ENCODE results near the gene CDC42BPA. TPM values are rescaled to one million over a fixed set of nuclear protein-coding genes. Genes with fewer than 3 reads are reported as not detected.
A peak's percentile ranks its signal among the peaks of the same experiment; 100 is the strongest.

CDC42BPA gene
- total and polyA plus RNA-seq, 2 of the 13 experiments (the other 11 are each of a cell fraction or from before 2014, with no cell fraction given) = 6.5 to 16.0 TPM

- TF ChIP-seq ZNF180 (CRISPR knock-in tag; IDR thresholded peaks at IDR 0.05; ENCODE audit: borderline replicate concordance, low read depth) = no peak
- 0 out of 2 replicates have a peak, but pooled peaks have one; percentile 12 for TF ChIP-seq ZNF280B (CRISPR knock-in tag; IDR thresholded peaks at IDR 0.05; ENCODE audit: borderline replicate concordance)
- peak; percentile 84 for TF ChIP-seq FOXO1 (CRISPR knock-in tag; IDR thresholded peaks at IDR 0.05)
- peak; percentile 33; the same call in 1 of the 2 replicates for TF ChIP-seq GLI4 (CRISPR knock-in tag; IDR thresholded peaks at IDR 0.05; ENCODE audit: borderline replicate concordance)
- peak; percentile 8; the same call in 1 of the 2 replicates for TF ChIP-seq SALL2 (CRISPR knock-in tag; IDR thresholded peaks at IDR 0.05)
- TF ChIP-seq ZNF577 (CRISPR knock-in tag; IDR thresholded peaks at IDR 0.05; ENCODE audit: borderline replicate concordance, low read depth) = no peak; the same call in 1 of the 2 replicates
- 0 out of 2 replicates have a peak, but pooled peaks have one; percentile 18 for TF ChIP-seq ZSCAN29 (CRISPR knock-in tag; conservative IDR thresholded peaks at IDR 0.05)
- no peak for TF ChIP-seq FIP1L1 (IDR thresholded peaks at IDR 0.05; ENCODE audit: borderline replicate concordance, insufficient read depth, low read depth, low read length)
- TF ChIP-seq ZNF678 (CRISPR knock-in tag; IDR thresholded peaks at IDR 0.05) = 0 out of 2 replicates have a peak, but pooled peaks have one; percentile 23
- TF ChIP-seq ZNF343 (CRISPR knock-in tag; IDR thresholded peaks at IDR 0.05) = 0 out of 2 replicates have a peak, but pooled peaks have one; percentile 15
- 0 out of 2 replicates have a peak, but pooled peaks have one; percentile 83 for TF ChIP-seq RARG (CRISPR knock-in tag; IDR thresholded peaks at IDR 0.05; ENCODE audit: low read depth)
- peak; percentile 28; the same call in 1 of the 2 replicates for TF ChIP-seq ZNF414 (CRISPR knock-in tag; IDR thresholded peaks at IDR 0.05)
- TF ChIP-seq ZNF407 (CRISPR knock-in tag; IDR thresholded peaks at IDR 0.05; ENCODE audit: not compliant biosample characterization) = peak; percentile 83
- no peak for TF ChIP-seq ZNF10 (CRISPR knock-in tag; IDR thresholded peaks at IDR 0.05; ENCODE audit: borderline replicate concordance, low read depth)
- TF ChIP-seq EZH2 (conservative IDR thresholded peaks at IDR 0.05; ENCODE audit: low read depth, low read length) = no peak
- peak; percentile 75; the same call in 1 of the 2 replicates for TF ChIP-seq MAZ (IDR thresholded peaks at IDR 0.05; ENCODE audit: borderline replicate concordance, low read depth, low read length)
- 0 out of 2 replicates have a peak, but pooled peaks have one; percentile 7 for TF ChIP-seq MAZ (CRISPR knock-in tag; IDR thresholded peaks at IDR 0.05; ENCODE audit: low read depth)
Observed at GRCh38 chr1:226940029-226940805, 378.1 kb downstream of the CDC42BPA start, which contains the start of gene COQ8A (continued).
